Measurements from ENCODE around the gene SHC2. TPM values are rescaled to one million over a fixed set of nuclear protein-coding genes. Genes with fewer than 3 reads are reported as not detected.

Gene SHC2
- total and polyA plus RNA-seq, 7 donors, result 1.8 to 49.9 (median 17.8) TPM

DNA sequence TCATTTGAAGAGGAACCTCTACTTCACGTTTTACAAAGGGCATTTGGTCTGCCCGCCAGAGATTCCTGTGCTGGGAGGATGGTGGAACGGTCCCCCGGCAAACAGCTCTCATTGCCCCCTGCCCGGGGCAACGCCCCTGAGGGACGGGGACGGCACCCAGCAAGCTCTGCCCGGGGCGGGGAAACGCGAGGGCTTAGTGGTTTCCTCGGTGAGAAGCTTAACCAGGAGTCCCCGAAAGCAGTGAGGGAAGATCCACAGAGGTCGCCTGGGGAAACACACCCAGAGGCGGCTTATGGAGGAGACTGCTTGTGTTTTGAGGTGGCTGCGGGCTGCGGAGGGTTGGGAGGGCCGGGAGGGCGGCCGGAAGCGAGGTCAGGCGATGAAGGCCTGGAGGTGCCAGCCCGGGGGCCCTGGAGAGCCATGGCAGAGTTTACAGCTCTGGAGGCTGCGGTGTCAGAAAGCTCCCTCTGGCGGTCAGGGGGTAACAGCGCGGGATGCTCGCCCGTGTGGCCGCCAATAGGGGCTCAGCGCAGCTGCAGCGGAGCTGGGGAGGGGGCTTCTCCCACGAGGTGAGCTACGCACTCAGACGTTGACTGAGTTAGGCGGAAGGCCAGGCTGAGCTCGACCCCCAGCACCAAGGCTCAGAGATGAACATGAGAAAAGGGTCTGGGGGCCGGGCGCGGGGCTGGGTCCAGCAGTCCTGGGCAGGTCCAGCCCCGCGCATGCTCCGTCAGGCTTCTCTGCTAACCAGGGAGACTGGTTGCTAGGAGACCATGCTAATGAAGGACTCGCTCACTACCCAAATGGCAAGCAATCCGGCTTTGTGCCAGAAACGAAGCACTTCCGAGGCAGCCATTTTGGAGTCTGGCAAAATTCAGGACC is 45.8 kb upstream of the SHC2 start:
- peak overlapping the region; percentile 82 to 100 (median 98) for H3K4me3 ChIP-seq
- WGBS, 2 donors, result 4 to 7% methylated on average over 48 of the region's 48 CpGs
- DNase-seq, result peak; percentile 100
- intact Hi-C loops (cut with DNase I), result loop anchor here (1.0 to 2.0 kb wide), 3 partner anchors 17 to 46 kb away; partner anchors contain the start of genes CDC34 and SHC2
- H3K4me1 ChIP-seq, result peaks cover 0 to 34% (median 31%) of the 10 kb centered on the region in 4 donors
- no peaks in the 10 kb centered on the region for H3K27me3 ChIP-seq
- TF ChIP-seq CTCF (IDR thresholded peaks at IDR 0.05), result peak; percentile 96 to 100 (median 99)
- no peak for TF ChIP-seq EP300 (IDR thresholded peaks at IDR 0.05)
- peak in 1 of 4 donors; percentile 62 for TF ChIP-seq POLR2AphosphoS5 (IDR thresholded peaks at IDR 0.05)
- H3K36me3 ChIP-seq, result peaks cover 0 to 11% (median 0%) of the 10 kb centered on the region in 4 donors
- H3K9me3 ChIP-seq, result no peaks in the 10 kb centered on the region
- H3K27ac ChIP-seq, result peak overlapping the region; percentile 88 to 98 (median 96)

- no peak overlapping the region for H3K27ac ChIP-seq
- H3K9me3 ChIP-seq, result no peaks in the 10 kb centered on the region
- DNase-seq, result no peak
- peaks cover 0 to 19% (median 17%) of the 10 kb centered on the region in 4 donors for H3K4me1 ChIP-seq
- 92 to 94% methylated on average over 14 of the region's 14 CpGs for WGBS, 2 donors
- intact Hi-C loops (cut with DNase I), result no loop called here
- peaks cover 2 to 6% (median 4%) of the 10 kb centered on the region in 3 donors for H3K27me3 ChIP-seq
- TF ChIP-seq CTCF (IDR thresholded peaks at IDR 0.05), result no peak
- no peak for TF ChIP-seq EP300 (IDR thresholded peaks at IDR 0.05)
- TF ChIP-seq POLR2A (IDR thresholded peaks at IDR 0.05), result no peak
- no peak for TF ChIP-seq POLR2AphosphoS5 (IDR thresholded peaks at IDR 0.05)
- peaks cover 0 to 8% (median 0%) of the 10 kb centered on the region in 4 donors for H3K36me3 ChIP-seq
- H3K4me3 ChIP-seq, result no peak overlapping the region
These were observed 43.8 kb upstream of the SHC2 start for GRCh38 chr19:504616-505015.

- Histone ChIP-seq H3K4me3 (no peak overlapping the region), H3K36me3 (no peaks in the 10 kb centered on the region), H3K9me3 (no peaks in the 10 kb centered on the region), H3K27me3 (peaks cover 26 to 32% (median 26%) of the 10 kb centered on the region in 3 donors), H3K4me1 (peaks cover 0 to 20% (median 16%) of the 10 kb centered on the region in 4 donors), H3K27ac (no peak overlapping the region)
- no peak for TF ChIP-seq EP300 (IDR thresholded peaks at IDR 0.05)
- no peak for TF ChIP-seq POLR2AphosphoS5 (IDR thresholded peaks at IDR 0.05)
- no peak for DNase-seq
- WGBS, 2 donors, result 85 to 91% methylated on average over 17 of the region's 17 CpGs
- intact Hi-C loops (cut with DNase I), result no loop called here
These were observed 40.8 kb upstream of the SHC2 start for GRCh38 chr19:501646-502045.

GRCh38 chr19:498977-499623 is 38.3 kb upstream of the SHC2 start:
- no peak overlapping the region for H3K27ac ChIP-seq
- TF ChIP-seq CTCF (IDR thresholded peaks at IDR 0.05) (no peak), POLR2A (IDR thresholded peaks at IDR 0.05) (no peak), POLR2AphosphoS5 (IDR thresholded peaks at IDR 0.05) (no peak), EP300 (IDR thresholded peaks at IDR 0.05) (no peak)
- no peaks in the 10 kb centered on the region for H3K9me3 ChIP-seq
- H3K27me3 ChIP-seq, result peaks cover 35 to 49% (median 49%) of the 10 kb centered on the region in 3 donors
- H3K36me3 ChIP-seq, result no peaks in the 10 kb centered on the region
- intact Hi-C loops (cut with DNase I), result no loop called here
- DNase-seq, result no peak
- no peak overlapping the region for H3K4me3 ChIP-seq
- WGBS, 2 donors, result 68 to 76% methylated on average over 31 of the region's 31 CpGs
- H3K4me1 ChIP-seq, result peaks cover 0 to 22% (median 14%) of the 10 kb centered on the region in 4 donors

DNA sequence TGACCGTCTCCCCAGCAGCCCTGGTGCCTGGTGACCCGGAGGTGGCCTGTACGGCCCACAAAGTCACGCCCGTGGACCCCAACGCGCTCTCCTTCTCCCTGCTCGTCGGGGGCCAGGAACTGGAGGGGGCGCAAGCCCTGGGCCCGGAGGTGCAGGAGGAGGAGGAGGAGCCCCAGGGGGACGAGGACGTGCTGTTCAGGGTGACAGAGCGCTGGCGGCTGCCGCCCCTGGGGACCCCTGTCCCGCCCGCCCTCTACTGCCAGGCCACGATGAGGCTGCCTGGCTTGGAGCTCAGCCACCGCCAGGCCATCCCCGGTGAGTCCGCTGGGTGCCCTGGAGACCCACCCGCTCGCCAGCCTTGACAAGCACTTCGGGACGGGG is 37.7 kb upstream of the SHC2 start:
- H3K9me3 ChIP-seq, result no peaks in the 10 kb centered on the region
- H3K36me3 ChIP-seq, result no peaks in the 10 kb centered on the region
- peaks cover 0 to 22% (median 14%) of the 10 kb centered on the region in 4 donors for H3K4me1 ChIP-seq
- TF ChIP-seq EP300 (IDR thresholded peaks at IDR 0.05) (no peak), CTCF (IDR thresholded peaks at IDR 0.05) (no peak), POLR2AphosphoS5 (IDR thresholded peaks at IDR 0.05) (no peak), POLR2A (IDR thresholded peaks at IDR 0.05) (no peak)
- H3K4me3 ChIP-seq, result no peak overlapping the region
- WGBS, 2 donors, result 11 to 14% methylated on average over 26 of the region's 26 CpGs
- DNase-seq, result no peak
- no peak overlapping the region for H3K27ac ChIP-seq
- intact Hi-C loops (cut with DNase I), result no loop called here
- H3K27me3 ChIP-seq, result peaks cover 35 to 49% (median 49%) of the 10 kb centered on the region in 3 donors
